HG03439 (cell line): ENCODE data around the gene CEL.

Experiments
- ATAC-seq: cut with Tn5 transposase; IDR thresholded peaks from one replicate; pipeline ENCODE4 v1.9.1; 2021; ENCODE audit warnings: mild to moderate bottlenecking, moderate library complexity; ENCODE audit not compliant: unreplicated experiment

CEL gene

GRCh38 chr9:133101356-133102189, 39.8 kb downstream of the CEL start:
- ATAC-seq, result no peak

- no peak for ATAC-seq
These were observed 40.6 kb downstream of the CEL start for GRCh38 chr9:133102190-133103021.

- ATAC-seq, result no peak
These were observed 41.6 kb downstream of the CEL start for GRCh38 chr9:133103183-133103986.

GRCh38 chr9:133103987-133104505, 42.3 kb downstream of the CEL start:
- ATAC-seq, result no peak

- no peak for ATAC-seq
These were observed 43.1 kb downstream of the CEL start for GRCh38 chr9:133104718-133105460.

- ATAC-seq, result no peak
These were observed 43.6 kb downstream of the CEL start for GRCh38 chr9:133105461-133105770.

- no peak for ATAC-seq
These were observed 44.9 kb downstream of the CEL start for GRCh38 chr9:133106511-133107244.

GRCh38 chr9:133107245-133107722, 45.5 kb downstream of the CEL start:
- no peak for ATAC-seq

- no peak for ATAC-seq
These were observed 46.4 kb downstream of the CEL start for GRCh38 chr9:133107961-133108793.

- no peak for ATAC-seq
These were observed 47.2 kb downstream of the CEL start for GRCh38 chr9:133108794-133109641.

- no peak for ATAC-seq
These were observed 48.3 kb downstream of the CEL start for GRCh38 chr9:133109931-133110650.

- ATAC-seq, result no peak
These were observed 50.3 kb downstream of the CEL start for GRCh38 chr9:133111808-133112662.

- no peak for ATAC-seq
These were observed 50.9 kb downstream of the CEL start for GRCh38 chr9:133112663-133113026.

GRCh38 chr9:133113163-133113948, 51.6 kb downstream of the CEL start:
- ATAC-seq, result no peak
